GM18526 (cell line): ENCODE results near the gene CCL27.

Experiments
- POLR2A ChIP-seq: IDR thresholded peaks from 3 replicates; pipeline ENCODE4 v1.6.1; 2011; ENCODE audit not compliant: insufficient read length; ENCODE audit errors: extremely low read depth

The CCL27 gene

GRCh38 chr9:34646211-34647083, 16.0 kb downstream of the CCL27 start, which contains the start of gene GALT:
GALT (plus strand) TSS chr9:34646675; CDS start chr9:34646705, 30 bp downstream.
- peak; percentile 81 for TF ChIP-seq POLR2A

- TF ChIP-seq POLR2A: no peak
Observed at GRCh38 chr9:34644766-34645314, 17.6 kb downstream of the CCL27 start.

- no peak for TF ChIP-seq POLR2A
Observed at GRCh38 chr9:34642679-34643078, 19.8 kb downstream of the CCL27 start.

GRCh38 chr9:34638138-34638445, 24.4 kb downstream of the CCL27 start:
- no peak for TF ChIP-seq POLR2A

DNA sequence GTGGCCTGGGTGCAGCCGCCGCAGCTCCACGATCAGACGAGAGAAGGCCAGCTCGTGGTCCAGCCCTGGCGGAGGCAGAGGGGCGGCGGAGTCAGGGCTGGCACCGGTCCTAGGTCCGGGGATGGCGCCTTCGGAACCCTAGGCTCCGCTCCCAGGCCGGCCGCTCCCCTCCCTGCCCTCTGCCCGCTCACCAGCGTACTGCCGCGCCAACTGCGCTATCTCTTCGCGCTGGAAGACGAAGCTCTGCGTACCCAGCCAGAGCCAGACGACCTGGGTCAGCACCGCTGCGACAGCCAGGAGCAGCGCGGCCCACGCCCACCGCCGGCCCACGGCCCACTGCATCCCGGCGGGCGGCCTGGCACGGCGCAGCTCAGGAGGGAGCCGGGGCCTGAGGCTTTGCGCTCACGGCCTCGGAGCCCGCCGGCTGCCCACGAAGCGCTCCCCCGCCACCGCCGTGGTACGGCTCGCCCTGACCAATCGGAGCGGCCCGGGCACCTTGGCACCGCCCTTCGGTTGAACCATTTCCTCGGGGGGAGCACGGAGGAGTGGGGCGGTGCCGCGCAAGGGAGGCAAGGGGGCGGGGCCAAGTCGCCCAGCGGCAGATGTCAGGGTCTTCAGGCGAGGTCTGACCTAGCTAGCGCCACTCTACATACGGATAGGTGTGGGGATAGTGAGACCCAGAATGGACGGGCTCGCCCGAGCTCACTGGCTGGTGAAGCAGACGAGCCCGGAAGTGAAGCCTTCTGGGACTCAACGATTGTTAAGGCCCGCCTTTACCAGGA, 24.9 kb downstream of the CCL27 start, which contains the start of gene SIGMAR1:
TSS of gene SIGMAR1 (minus strand) at position 432 of the 782 bp plus-strand sequence. CDS start at position 342, 90 bp downstream.
- peak; percentile 70 for TF ChIP-seq POLR2A

GRCh38 chr9:34636791-34637355, 25.6 kb downstream of the CCL27 start:
- TF ChIP-seq POLR2A: no peak

GRCh38 chr9:34635556-34635955, 26.9 kb downstream of the CCL27 start:
- TF ChIP-seq POLR2A: no peak

DNA sequence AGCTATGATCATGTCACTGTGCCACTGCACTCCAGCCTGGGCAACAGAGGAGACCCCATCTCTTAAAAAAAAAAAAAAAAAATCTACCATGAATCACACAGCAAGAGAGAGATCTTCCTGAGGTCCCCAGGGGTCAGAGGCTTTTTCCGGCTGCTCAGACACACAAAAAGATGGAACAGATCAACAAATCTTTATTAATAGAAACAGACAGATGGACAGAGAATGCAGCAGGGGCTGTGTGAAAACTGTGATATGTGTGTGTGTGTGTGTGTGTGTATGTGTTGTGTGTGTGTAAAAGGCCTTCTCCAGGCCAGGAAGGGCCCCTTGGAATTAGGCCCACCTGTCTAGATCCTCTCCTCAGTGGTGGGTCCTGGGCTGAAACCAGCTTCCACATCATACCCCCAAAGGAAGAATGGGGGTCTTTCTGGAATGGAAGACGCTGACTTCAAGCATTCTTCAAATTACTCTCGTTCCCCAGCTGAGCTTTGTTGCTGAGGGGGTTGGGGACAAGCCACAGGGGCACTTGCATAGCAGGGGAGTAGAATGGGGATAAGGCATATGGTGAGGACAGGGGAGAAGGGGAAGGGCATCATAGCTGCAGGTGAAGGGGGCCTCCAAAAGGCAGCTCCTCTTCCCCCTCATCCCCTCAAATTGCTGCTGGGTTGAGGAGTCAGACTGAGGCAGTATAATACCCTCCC, 27.8 kb downstream of the CCL27 start:
- TF ChIP-seq POLR2A: no peak

DNA sequence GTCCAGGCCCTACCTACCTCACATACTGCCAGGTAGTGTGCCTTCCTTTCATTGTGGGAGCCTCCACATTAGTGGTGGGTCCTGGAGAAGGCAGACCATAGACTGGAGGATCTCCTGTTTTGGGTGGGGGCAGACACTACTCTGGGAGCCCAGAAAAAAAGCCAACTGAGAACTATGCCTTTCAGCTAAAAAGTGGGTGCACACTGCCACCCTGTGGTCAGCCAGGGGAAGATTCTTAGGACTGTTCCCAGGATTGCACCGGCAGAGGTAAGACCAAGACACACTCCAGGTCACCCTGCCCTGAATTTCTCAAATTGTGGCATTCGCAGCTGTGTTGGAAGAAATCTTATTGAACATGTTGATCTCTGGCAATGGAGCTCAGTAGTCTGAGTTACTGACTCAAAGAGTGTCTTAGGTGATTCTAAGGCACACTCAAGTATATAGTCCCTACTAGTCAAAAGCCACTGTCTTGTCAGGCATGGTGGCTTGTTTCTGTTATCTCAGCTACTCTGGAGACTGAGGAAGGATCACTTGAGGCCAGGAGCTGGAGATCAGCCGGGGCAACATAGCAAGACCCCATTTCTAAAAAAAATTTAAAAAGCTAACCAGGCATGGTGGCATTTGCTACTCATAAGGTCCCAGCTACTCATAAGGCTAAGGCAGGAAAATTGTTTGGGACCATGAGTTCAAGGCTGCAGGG, 28.5 kb downstream of the CCL27 start:
- TF ChIP-seq POLR2A: no peak

GRCh38 chr9:34633166-34633565, 29.3 kb downstream of the CCL27 start:
- TF ChIP-seq POLR2A: no peak

DNA sequence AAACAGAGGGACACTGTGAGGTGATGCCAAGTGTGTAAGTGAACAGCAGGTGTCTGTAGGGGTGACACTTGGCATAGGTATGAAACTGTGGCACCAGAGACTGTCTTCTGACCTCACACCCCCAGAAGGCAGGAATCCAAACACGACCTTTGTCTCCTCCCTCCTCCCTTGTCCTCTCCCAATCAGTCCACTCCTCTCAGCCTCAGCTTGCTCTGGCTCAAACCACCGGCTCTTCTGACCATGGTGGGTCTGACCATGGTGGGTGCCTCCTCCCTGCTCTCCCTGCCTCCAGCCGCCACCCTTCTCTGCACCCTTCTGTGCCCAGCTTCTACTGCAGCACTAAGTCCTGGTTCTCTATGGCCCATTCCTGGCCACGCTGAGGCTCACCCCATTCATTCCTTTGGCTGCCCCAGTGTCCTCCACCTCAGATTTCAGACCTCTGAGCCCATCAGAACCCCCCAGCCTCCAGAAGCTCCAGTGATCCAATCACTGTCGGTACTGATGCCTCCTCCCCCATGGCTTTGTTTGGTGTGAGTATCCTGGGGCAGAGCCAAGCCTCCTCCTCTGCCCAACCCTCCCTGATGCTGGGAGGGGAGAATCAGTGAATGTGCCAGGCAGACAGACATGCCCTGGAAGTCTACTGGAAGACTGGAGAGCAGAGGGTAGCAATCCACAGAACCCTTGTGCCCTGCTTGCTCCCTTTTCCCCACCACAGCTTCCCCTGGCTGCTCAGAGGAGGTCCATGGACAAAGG, 31.9 kb downstream of the CCL27 start:
- no peak for TF ChIP-seq POLR2A

GRCh38 chr9:34629491-34629808, 33.0 kb downstream of the CCL27 start:
- TF ChIP-seq POLR2A: no peak

DNA sequence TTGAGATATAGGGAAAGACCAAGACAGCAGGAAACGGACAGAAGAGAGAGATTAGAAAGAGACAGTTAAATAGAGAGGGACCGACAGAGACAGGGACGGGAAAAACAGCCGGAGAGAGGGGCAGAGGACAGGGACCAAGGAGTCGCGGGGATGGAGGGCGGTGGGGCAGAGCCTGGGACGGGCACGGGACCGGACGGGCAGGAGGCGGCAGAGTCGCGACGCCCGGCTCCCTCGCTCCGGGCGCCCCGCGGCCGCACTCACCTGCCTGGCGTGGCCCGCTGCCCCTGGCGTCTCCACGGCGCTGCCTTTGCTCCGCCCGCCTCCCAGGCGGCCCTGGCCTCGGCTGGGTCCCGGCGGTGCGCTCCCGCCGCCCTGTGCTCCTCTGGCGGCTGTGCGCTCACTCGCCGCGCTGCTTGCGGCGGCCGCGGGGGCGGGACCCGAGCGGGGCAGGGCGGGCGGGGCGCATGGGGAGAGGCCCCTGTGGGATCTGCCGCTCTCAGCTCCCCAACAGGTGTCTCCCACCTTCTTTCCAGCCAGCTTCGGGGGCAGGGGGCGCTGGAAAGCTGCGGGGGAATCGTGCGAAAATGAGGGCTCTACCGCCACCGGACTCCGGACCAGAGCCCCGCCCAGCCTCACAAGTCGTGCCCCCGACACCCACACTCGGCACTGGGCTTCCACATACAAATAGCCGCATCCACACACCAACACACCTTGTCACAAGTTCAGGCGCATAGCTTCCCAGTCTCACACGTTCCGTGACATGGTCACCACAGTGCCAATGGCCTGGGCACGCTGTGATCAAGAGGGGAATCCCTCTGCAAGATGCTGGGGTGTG, 33.6 kb downstream of the CCL27 start, which contains the start of gene ARID3C:
TSS of gene ARID3C (minus strand) at position 411 of the 835 bp plus-strand sequence. CDS start 1,052 bp downstream, outside the sequence.
- TF ChIP-seq POLR2A: no peak
